EH (cell line): ENCODE measurements around the gene XYLT1.

Experiments used
- DNase-seq: peaks from one replicate; pipeline ENCODE4 v3.0.0-alpha.2; 2015; ENCODE audit warnings: low read depth

The XYLT1 gene

GRCh38 chr16:17145029-17145428, 325.7 kb downstream of the XYLT1 start:
- DNase-seq = no peak

GRCh38 chr16:17144431-17144830, 326.3 kb downstream of the XYLT1 start:
- DNase-seq = no peak

- DNase-seq = no peak
These were observed 327.0 kb downstream of the XYLT1 start for GRCh38 chr16:17143546-17144419.

- DNase-seq = peak; percentile 35
These were observed 332.0 kb downstream of the XYLT1 start for GRCh38 chr16:17138801-17139200.

GRCh38 chr16:17135439-17135838, 335.3 kb downstream of the XYLT1 start:
- no peak for DNase-seq

- DNase-seq = no peak
These were observed 336.2 kb downstream of the XYLT1 start for GRCh38 chr16:17134586-17134985.

- DNase-seq = no peak
These were observed 336.9 kb downstream of the XYLT1 start for GRCh38 chr16:17133851-17134250.

GRCh38 chr16:17131351-17131750, 339.4 kb downstream of the XYLT1 start:
- no peak for DNase-seq

- DNase-seq = no peak
These were observed 340.0 kb downstream of the XYLT1 start for GRCh38 chr16:17130733-17131132.

- DNase-seq = no peak
These were observed 340.8 kb downstream of the XYLT1 start for GRCh38 chr16:17129971-17130370.

- DNase-seq = no peak
These were observed 342.0 kb downstream of the XYLT1 start for GRCh38 chr16:17128791-17129190.

- no peak for DNase-seq
These were observed 344.6 kb downstream of the XYLT1 start for GRCh38 chr16:17126156-17126555.

- peak; percentile 28 for DNase-seq
These were observed 345.1 kb downstream of the XYLT1 start for GRCh38 chr16:17125671-17126070.

GRCh38 chr16:17117906-17118577, 352.7 kb downstream of the XYLT1 start:
- no peak for DNase-seq

GRCh38 chr16:17116595-17117322, 354.0 kb downstream of the XYLT1 start:
- no peak for DNase-seq

GRCh38 chr16:17109413-17109812, 361.3 kb downstream of the XYLT1 start:
- DNase-seq = no peak

GRCh38 chr16:17108596-17108995, 362.2 kb downstream of the XYLT1 start:
- no peak for DNase-seq

- no peak for DNase-seq
These were observed 363.3 kb downstream of the XYLT1 start for GRCh38 chr16:17107450-17107849.

GRCh38 chr16:17106243-17106791, 364.4 kb downstream of the XYLT1 start:
- no peak for DNase-seq

- DNase-seq = no peak
These were observed 365.4 kb downstream of the XYLT1 start for GRCh38 chr16:17105239-17105797.

GRCh38 chr16:17104654-17105053, 366.1 kb downstream of the XYLT1 start:
- DNase-seq = no peak

GRCh38 chr16:17103216-17103615, 367.5 kb downstream of the XYLT1 start:
- DNase-seq = no peak
